Activated CD8-positive, alpha-beta memory T cell treated with anti-CD3 and anti-CD28 coated beads, Interleukin-2, amount 50 U/mL, for 1 hour (primary cell): Measurements from ENCODE around the gene SRPRB.
"Not testable (repeated sequence)": the region's sequence is repeated elsewhere in the genome, so short reads cannot be mapped to it uniquely, and the experiment has no call there.

Source experiments
- DNase-seq: peaks from one replicate; pipeline ENCODE4 v3.0.0-alpha.2; 2020; ENCODE audit errors: extremely low read depth

Gene SRPRB

DNA sequence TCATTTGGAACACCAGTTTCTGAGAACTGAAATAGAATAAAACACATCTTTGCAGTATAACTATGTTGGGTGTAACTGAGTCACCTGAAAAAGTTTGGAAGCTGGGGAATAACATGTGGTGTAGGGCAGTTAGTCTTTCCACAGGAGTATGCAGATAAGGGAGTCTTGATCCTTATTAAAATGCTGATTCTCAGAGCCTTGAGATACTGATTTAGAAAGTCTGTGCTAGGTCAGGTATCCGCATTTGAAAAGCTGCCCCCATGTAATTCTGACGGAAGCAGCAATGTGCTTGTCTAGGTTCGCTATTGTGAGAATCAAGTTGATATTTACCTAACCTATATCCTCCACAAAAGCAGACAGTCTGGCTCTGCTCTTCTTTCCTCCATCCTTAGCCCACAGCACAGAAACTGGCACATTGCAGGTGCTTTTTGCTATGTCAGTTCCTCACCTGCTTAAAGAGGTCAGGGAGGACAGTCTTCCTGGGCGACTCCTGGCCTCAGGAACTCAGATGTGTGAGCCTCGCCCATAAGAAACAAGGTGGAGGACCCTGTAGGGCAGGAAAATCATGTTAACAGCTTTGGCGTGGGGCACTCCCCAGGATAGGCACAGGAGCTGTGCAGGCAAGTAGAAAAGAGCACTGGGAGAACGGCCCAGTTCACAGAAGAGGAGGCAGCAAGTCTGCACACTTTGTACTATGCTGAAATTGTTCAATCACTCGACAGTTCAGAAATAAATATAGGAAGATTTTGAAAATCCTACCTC, 27.6 kb upstream of the SRPRB start:
- DNase-seq, result no peak

DNA sequence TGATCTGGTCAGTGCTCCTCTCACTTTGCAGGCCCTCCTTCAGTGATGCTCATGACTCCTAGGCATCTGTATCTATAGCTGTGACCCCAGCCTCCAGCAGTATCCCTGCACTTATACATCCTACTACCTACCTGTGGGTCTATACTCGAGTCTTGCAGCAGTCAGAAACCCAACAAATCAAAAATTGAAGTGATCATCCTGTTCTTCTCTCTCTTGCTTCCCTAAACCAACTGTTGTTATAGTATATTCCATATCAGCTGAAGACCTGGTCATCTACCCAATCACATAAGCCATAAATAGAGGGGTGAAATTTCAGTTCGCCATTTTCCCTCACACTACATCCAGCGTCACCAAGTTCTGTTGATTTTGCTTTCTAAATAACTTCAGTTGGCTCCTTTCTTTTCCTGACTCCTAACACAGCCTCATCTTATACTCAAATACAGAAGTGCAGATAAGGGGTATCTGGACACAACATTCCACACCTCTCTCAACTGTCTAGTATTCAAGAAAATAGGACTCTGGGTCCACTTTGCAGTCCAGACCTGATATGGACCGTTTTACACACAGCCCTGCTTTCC, 25.9 kb upstream of the SRPRB start:
- DNase-seq, result no peak

DNA sequence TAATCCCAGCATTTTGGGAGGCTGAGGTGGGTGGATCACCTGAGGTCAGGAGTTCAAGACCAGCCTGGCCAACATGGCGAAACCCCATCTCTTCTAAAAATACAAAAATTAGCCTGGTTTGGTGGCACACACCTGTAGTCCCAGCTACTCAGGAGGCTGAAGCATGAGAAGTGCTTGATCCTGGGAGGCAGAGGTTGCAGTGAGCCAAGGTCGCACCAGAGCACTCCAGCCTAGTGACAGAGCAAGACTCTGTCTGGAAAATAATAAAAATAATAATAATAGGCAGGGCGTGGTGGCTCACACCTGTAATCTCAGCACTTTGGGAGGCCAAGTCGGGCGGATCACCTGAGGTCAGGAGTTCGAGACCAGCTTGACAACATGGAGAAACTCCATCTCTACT, 24.9 kb upstream of the SRPRB start:
- not testable (repeated sequence) for DNase-seq

DNA sequence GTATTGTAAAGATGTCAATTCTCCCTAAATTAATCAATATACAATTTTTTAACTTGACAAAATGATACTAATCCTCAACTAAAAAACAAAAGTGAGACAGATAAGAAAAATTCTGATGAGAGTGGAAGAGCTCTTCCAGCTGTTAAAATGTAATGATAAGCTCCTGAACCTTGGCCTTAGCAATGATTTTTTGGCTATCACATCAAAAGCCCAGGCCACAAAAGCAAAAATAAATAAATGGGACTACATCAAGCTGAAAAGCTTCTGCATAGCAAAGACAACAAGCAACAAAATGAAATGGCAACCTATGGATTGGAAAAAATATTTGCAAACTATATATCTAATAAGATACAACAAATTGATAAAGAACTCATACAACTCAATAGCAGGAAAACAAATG, 24.0 kb upstream of the SRPRB start:
- DNase-seq, result no peak

DNA sequence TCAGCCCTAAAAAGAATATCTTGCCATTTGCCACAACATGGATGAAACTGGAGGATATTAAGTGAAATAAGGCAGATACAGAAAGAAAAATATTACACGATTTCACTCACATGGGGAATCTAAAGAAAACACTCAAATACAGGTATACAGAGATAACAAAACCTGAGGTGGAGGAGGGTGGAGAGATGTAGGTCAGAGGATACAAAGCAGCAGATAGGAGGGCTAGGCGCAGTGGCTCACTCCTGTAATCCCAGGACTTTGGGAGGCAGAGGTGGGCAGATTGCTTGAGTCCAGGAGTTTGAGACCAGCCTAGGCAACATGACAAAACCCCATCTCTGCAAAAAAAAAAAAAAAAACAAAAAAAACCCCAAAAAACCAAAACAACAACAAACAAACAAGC, 23.2 kb upstream of the SRPRB start:
- no peak for DNase-seq

DNA sequence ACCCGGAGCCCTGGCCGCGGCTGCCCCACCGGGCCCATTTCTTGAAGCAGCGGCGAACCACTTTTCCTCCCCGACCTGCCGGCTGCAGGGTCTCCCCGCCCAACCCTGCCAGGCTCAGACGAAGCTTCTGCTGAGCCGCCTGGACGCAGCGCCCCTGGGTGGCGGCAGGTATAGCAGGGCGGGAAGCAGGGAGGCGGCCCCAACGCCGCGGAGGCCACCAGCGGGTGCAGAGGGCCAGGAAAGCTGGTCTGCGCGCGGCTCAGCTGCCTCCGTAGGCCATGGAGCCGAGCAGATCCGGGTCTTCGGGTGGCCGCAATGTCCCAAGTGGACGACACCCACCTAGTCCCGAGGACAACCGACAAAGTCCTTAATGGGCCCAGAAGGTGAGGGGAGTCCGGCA, 21.9 kb upstream of the SRPRB start:
- DNase-seq, result no peak

DNA sequence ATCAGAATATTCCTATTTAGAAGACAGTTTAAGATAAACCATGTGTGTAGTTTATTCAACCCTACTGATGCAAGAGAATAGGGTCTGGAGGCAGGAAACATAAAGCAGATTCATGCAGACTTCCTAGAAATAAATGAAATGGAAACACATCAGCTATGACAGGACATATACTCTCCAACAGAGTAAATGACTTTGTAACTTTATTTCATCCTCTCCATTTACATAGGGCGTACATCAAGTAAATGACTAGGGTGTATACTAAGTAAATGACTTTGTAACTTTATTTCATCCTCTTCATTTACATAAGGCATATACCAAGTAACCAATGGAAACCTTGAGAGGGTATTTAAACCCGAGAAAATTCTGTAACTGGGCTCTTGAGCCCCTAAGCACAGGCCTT, 17.6 kb upstream of the SRPRB start:
- no peak for DNase-seq

DNA sequence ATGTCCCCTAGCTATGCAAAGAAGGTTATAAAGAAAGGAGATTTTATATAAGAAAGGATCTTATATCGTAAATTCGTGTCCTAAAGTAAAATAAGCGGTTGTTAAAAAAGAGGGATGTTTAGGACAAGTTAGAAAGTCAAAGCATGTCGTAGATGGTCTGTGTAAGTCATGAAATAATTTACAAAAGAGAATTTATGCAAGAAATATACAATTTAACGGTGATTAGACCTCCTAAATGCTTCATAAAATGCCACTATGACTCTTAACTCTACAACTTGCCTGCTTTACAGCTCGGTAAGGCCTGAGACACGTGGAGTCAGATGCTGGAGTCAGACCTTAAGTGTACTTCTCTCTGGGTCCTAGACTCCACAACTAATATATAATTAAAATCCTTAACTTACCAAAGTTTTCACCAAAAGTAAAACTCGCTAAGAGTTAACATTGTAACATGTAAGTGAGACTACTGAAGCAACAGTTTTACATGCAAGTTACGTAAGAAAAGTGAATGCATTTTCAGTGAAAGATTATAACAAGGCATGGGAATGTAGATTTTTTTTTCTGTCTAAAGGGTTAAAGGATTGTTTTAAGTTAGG, 13.3 kb upstream of the SRPRB start:
- DNase-seq, result no peak

DNA sequence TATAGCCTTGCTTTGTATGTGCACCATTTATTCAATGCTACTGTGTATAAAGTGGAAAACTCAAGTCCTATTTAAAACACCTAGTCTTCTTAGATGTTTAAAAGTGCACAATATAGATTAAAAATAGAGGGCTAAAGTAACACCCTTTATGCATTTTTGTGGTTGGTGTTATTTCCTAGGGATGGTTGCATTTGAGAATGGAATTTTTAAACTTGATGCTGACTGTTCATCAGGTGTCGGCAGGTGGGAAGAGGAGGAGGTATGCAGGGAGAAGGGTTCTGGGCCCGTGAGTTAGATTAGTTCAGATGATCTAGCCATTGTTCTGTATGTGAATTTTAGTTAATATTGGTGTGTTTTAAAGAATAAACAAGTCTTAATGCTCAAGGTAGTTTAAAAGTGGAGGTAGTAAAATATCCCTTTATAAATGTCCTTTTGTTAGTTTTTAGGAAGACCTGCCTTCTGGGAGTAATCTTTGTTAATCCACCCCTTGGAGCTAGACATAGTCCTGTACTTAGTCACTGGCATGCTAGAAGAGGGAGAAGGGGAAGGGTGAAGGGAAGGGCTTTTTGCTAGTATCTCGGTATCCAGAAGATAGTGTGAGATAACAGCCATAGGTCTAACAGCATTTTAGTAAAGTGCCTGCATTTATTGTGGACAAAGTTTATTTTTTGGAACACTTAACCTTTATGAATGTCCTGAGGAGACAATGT, 8.1 kb upstream of the SRPRB start:
- no peak for DNase-seq

DNA sequence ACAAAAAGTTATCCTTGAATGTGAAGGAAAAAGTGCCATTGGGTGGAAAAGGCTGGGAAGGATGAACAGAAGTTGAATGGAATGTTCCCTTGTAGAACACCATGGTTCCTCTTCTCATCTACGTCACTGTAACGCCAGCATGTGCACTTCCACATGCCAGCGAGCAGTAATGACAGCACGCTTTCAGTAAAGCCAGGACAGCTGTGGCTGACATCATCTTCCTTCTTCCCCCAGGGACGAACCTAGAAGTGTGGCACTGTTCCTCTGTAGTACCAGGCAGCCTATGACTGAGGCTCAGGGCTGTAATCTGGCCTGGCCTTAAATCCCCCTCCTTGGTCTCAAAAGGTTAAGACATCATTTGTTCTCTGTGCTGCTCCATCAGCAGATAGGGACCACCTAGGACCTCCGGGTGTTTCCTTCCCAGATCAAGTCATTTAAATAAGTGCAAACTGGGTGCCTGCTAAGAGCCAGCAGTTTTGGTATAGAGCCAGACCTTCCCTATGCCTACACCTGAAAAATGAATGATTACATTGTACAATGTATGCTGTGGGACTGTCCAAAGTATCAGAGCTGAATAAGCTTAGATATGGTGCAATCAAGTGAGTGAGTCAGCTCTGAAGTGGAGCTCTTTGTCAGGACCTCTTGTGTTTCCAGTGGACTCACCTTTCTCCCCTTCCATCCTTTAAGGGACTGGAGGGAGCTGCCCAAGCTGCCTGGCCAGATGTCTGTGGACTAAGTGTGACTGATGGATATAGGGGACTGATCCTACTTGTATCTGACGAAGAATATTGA, 5.6 kb upstream of the SRPRB start:
- no peak for DNase-seq

DNA sequence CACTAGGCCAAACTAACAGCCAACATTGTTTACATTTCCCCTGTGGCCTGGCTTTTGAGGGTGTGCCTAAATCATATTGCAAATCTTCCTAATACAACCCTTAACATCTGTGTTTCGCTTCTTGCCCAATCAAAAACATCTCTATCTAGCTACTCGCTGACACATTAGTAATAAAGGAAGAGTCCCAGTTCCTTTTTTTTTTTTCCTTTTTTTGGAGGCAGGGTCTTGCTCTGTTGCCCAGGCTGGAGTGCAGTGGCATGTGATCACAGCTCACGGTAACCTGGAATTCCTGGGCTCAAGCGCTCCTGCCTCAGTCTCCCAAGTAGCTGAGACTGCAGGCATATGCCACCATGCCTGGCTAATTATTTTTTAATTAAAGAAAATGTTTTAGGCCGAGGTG, 2.1 kb upstream of the SRPRB start:
- no peak for DNase-seq

DNA sequence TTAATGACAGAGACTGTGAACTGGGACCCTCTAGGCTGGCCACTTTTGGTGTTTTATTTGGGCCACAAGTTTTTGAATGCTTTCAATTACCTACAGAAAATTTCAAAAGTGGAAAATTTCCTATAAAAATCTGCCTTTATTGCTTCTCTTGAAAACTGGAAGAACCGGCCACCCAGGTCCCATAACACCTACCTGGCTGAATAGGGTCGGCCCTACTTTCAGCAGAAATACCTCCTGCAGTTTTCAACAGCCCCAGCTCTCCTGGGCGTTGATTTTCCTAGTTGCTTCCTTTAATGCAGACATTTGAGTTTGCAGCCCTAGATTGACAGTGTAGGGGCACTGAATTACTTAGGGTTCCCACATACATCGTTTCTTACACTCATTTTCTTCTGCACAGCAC, 719 bp upstream of the SRPRB start:
- DNase-seq, result no peak

DNA sequence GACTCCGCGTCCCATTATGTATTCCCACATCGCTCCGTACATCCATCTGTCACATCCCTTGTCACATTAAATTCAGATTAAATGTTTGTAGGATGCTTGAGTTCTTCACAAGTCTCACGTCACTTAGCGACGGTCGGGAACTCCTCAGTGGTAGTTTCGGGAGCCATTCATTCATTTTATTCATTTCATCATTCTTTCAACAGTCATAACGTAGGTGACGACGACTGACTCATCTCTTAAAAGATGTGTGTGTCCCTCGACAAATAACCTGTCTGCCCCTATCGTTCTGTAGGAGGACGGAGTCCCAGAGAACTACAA, 272 bp upstream of the SRPRB start:
- DNase-seq, result no peak

DNA sequence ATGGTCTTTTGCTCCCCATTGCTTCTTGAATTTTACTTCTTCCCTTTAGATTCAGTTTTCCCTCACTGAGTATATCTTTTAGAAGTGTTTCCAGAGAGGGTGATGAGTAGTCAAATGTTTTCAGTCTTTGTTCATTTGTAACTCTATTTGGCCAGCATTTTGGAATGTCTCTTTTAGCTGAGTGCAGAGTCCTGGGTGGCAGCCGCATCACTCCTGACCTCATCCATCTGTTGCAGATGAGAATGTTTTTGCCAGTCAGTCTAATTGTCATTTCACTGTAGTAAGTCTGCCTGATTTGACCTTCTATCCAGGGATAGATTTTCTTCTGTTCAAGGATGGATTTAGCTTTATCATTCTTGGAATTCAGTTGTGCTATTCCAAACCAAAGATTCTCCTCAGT, 7.3 kb downstream of the SRPRB start:
- DNase-seq, result no peak

DNA sequence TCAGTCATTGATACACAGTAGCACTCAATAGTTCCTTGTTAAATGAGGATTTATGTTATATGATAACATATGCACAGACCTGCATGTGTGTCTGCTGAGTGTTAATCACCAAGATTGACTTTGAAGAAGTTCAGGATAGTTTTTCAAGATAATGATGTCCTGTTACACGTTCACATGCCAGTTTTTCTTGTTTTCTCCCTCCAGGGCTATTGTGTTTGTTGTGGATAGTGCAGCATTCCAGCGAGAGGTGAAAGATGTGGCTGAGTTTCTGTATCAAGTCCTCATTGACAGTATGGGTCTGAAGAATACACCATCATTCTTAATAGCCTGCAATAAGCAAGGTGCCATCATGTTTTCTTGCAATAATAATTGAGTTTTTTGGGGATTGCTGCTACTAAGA, 9.8 kb downstream of the SRPRB start:
- no peak for DNase-seq

DNA sequence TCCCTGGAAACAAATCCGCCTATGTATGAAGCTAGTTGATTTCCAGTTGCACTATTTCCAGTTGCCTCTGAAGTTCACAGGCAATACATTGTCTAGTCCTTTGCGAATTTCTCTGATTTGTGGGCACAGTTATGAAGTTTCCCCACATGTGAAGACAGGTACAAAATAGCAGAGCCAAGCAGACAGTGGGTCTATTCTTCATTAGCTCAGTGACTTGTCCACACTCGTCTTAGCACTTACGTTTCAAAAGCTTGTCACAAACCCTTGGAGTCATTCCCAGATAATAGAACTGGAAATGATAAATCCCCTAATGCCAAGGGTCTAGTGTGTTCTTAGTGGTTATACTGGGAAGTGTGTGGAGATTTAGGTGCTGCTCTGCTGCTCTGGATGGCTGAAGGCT, 14.5 kb downstream of the SRPRB start:
- no peak for DNase-seq

DNA sequence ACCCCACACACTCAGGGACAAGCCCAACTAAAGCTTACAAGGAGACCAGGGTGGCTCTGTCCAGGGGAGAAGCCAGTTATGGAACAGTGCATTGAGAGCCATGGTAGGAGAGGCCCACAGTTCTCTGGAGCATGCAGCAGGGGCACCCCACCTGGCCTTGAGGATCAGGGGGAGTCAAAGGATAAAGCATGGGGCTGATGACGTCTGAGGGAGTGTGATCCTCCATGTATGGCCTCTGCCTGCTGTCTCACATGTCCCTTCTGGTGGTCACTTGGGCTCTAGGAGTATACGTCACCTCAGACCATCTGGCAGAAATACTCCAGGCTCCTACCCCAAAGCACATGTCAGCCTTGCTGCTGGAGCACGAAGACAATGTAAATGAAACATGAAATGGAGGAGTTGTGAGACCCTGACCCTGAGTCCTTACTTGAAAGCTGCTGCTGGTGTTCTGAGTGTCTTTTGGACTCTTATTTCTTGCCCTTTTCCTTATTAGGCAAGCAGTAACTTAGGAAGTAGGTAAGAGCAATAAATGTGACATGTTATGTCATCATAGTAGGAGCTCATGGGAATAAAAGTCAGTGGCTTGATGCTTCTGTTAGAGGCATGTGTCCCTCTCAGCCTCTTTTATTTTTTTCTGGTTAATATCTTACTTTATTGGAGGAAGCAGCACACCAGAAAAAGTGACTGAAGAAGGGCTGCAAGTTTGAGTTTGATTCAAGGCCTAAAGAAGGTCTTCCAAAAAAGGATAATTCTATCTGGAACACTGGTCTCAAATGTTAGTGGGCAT, 15.5 kb downstream of the SRPRB start:
- no peak for DNase-seq

DNA sequence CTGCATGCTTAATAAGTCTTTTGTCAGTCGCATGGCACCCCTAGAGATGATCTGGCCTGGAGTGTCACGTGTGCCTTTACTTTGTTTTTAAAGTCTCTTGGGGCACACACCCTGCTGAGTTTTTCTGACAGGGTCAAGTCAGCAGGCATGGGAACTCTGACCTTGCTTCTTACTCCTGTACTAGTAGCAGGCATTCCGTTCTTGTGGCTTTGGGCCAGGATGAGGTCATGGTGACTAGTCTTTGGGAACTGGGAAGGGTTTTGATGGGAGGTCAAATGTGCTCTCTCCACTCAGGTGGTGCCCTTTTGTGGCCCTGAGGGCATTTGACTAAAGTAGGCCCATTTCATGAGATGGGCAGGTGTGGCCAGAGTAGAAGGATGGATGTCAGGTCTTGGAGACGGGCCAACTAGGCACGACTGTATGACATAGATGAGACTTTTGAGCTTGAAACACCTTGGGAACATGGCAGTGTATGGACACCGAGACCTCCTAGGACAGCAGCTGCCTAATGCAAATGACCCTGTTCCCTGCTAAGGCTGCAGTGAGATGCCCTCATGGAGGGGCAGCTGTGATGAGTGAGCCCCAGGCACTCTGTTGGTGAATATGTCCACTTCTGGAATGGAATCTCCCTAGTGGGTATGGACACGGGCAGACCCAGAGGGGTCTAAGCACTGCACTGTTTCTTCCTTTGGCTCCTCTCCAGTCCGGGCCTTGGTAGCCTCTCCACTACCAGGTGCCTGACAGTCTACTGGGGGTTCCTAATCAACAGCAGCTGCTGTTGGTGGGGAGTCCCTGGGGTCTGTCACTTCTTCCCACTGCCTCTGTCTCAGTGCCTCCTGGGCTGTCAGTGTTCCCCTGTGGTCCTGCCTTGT, 16.4 kb downstream of the SRPRB start:
- DNase-seq, result no peak

DNA sequence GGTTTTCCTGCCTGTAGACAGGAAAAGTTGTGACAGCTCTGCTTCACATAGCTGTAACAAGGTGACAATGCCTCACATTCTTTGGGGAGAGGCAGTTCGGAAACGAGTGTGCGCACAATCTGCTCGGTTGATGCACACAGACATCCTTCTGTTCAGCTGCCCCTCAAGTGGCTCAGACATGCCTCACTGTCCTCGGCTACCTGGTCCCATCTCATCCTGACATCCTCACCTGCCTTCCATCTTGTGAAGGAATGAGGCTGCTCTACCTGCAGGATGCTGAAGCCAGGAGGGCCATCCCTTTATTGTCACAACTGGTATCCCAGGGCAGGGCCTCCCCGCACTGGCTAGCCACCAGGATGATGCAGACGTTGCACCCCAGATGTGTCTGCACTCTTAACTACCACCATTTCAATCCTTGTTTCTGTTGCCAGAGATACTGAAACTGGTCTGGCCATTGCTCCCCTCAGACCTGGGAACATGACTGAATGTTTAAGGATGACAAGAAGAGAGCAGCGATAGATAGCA, 19.4 kb downstream of the SRPRB start:
- no peak for DNase-seq
